Measurements from ENCODE around the gene SHD. TPM values are rescaled to one million over a fixed set of nuclear protein-coding genes. Genes with fewer than 3 reads are reported as not detected.

Gene SHD
- total and polyA plus RNA-seq, 2 of the 8 experiments (the other 6 are each of a cell fraction or from before 2014, with no cell fraction given): 5.8 to 10.7 TPM

- H3K27me3 ChIP-seq (replicated peaks in 1 of 4; ENCODE audit: control insufficient read depth in 3 of 4, extremely low read depth in 1 of 4, insufficient read depth in 3 of 4, low read length in 3 of 4): no peaks in the 10 kb centered on the region
- no peak overlapping the region for H2BK12ac ChIP-seq (ENCODE audit: low read depth, low read length)
- FAIRE-seq (no peak), DNase-seq (ENCODE audit: low read depth in 1 of 2, low spot score in 2 of 2) (no peak)
- no peak overlapping the region for H3K4ac ChIP-seq (replicated peaks; ENCODE audit: insufficient read length, low read depth, low read length)
- peaks cover 3% of the 10 kb centered on the region; the same call in 1 of the 2 replicates for H3K79me1 ChIP-seq (ENCODE audit: low read depth, low read length)
- no peak overlapping the region; the same call in 1 of the 2 replicates for H4K8ac ChIP-seq (ENCODE audit: extremely low read depth, insufficient read depth, low read length)
- H3K9me3 ChIP-seq (ENCODE audit: insufficient read depth in 2 of 2, low read depth in 1 of 2, low read length in 1 of 2): no peaks in the 10 kb centered on the region
- no peak overlapping the region for H2AK5ac ChIP-seq (ENCODE audit: low read depth, low read length)
- peaks cover 0 to 2% of the 10 kb centered on the region in 2 experiments for H4K20me1 ChIP-seq (replicated peaks in 1 of 2; ENCODE audit: control insufficient read depth in 1 of 2, insufficient read depth in 2 of 2, low read length in 2 of 2)
- H3K56ac ChIP-seq (replicated peaks; ENCODE audit: insufficient read length, low read depth, low read length): no peak overlapping the region
- peaks cover 0 to 8% (median 0%) of the 10 kb centered on the region in 4 experiments; a peak in 3 of 7 replicates for H3K4me1 ChIP-seq (replicated peaks in 1 of 4; ENCODE audit: control insufficient read depth in 3 of 4, insufficient read depth in 4 of 4, low read length in 3 of 4)
- H3K36me3 ChIP-seq (ENCODE audit: control insufficient read depth in 2 of 4, insufficient read depth in 4 of 4, low read length in 3 of 4): peaks cover 3 to 13% (median 7%) of the 10 kb centered on the region in 4 experiments; a peak in 6 of 8 replicates
- no peak overlapping the region for H3K14ac ChIP-seq (ENCODE audit: insufficient read length)
- peak overlapping the region; percentile 29 to 76; a peak in 3 of 4 replicates for H3K4me2 ChIP-seq (ENCODE audit: insufficient read depth in 1 of 2, low read depth in 2 of 2, low read length in 2 of 2)
- no peak overlapping the region for H3K23ac ChIP-seq (ENCODE audit: insufficient read length)
- H4K91ac ChIP-seq (replicated peaks; ENCODE audit: insufficient read length, low read length): peak overlapping the region; percentile 12
- H2AFZ ChIP-seq (ENCODE audit: low read length): no peak overlapping the region; the same call in 1 of the 2 replicates
- no peak overlapping the region for H4K5ac ChIP-seq (ENCODE audit: insufficient read length, low read depth, low read length)
- 0 out of 2 replicates have a peak overlapping the region, but pooled peaks have one; percentile 80 for H2BK20ac ChIP-seq (ENCODE audit: low read length)
- POLR2A ChIA-PET (ENCODE audit: partially characterized antibody): interaction anchor here (0.9 to 12.2 kb wide), 6 partner anchors 9 to 143 kb away, joined by 3 to 86 read pairs (median 6); partner anchors contain the start of genes MPND and SHD
- WGBS, 2 experiments (ENCODE audit: extremely low coverage in 1 of 2, insufficient coverage in 1 of 2, insufficient read length in 1 of 2, insufficient replicate concordance in 2 of 2, low coverage in 1 of 2, low lambda C conversion rate in 2 of 2, missing lambda C conversion rate in 1 of 2): 69% methylated on average over 18 of the region's 18 CpGs; no CpG with 5 or more reads in 1 of the 2 experiments
- no peak overlapping the region for H3K9ac ChIP-seq (replicated peaks in 1 of 4; ENCODE audit: extremely low read depth in 1 of 4, low read depth in 3 of 4, low read length in 3 of 4)
- H3K23me2 ChIP-seq (ENCODE audit: low read depth, low read length): no peaks in the 10 kb centered on the region; the same call in 1 of the 2 replicates
- H3K27ac ChIP-seq (ENCODE audit: low read depth, low read length): no peak overlapping the region
- H2BK15ac ChIP-seq (ENCODE audit: low read length): no peak overlapping the region
- H2BK5ac ChIP-seq (ENCODE audit: low read depth, low read length): no peak overlapping the region
- no peak overlapping the region for H2BK120ac ChIP-seq (replicated peaks; ENCODE audit: low read depth, low read length)
- H3K18ac ChIP-seq (ENCODE audit: extremely low read depth, low read length): no peak overlapping the region
- no peaks in the 10 kb centered on the region for H3K79me2 ChIP-seq (ENCODE audit: control insufficient read depth in 1 of 2, insufficient read depth in 2 of 2, low read length in 2 of 2)
- CTCF ChIA-PET (ENCODE audit: partially characterized antibody): interaction anchor here (0.8 kb wide), 1 partner anchor 74 kb away, joined by 4 read pairs; the partner anchor contains the start of gene EBI3
- H3K4me3 ChIP-seq (ENCODE audit: extremely low read depth in 1 of 4, insufficient read depth in 2 of 4, low read depth in 3 of 4, low read length in 4 of 4): peak overlapping the region; percentile 14 to 58 (median 42); a peak in 5 of 8 replicates
- no peak for TF ChIP-seq MAFK (IDR thresholded peaks at IDR 0.05; ENCODE audit: low read depth, low read length)
- no peak for TF ChIP-seq RAD21 (IDR thresholded peaks at IDR 0.05 in 1 of 2, conservative IDR thresholded peaks at IDR 0.05 in 1 of 2; ENCODE audit: low read depth in 2 of 2, low read length in 2 of 2)
- TF ChIP-seq YY1 (IDR thresholded peaks at IDR 0.05; ENCODE audit: low read depth, low read length): no peak
- TF ChIP-seq ATF2 (IDR thresholded peaks at IDR 0.05; ENCODE audit: low read length): no peak
- TF ChIP-seq ZNF274 (IDR thresholded peaks at IDR 0.05; ENCODE audit: borderline replicate concordance, extremely low read depth, low read length): no peak
- TF ChIP-seq BCL11A (IDR thresholded peaks at IDR 0.05; ENCODE audit: low read depth in 2 of 2, low read length in 2 of 2): no peak
- no peak for TF ChIP-seq BACH1 (IDR thresholded peaks at IDR 0.05; ENCODE audit: low read length)
- TF ChIP-seq KDM4A (IDR thresholded peaks at IDR 0.05; ENCODE audit: low read depth, low read length, severe bottlenecking): no peak
These were observed 24.9 kb downstream of the SHD start for GRCh38 chr19:4303819-4304537.
